ENCODE measurements around the gene ST13. TPM values are rescaled to one million over a fixed set of nuclear protein-coding genes. Genes with fewer than 3 reads are reported as not detected.
A peak's percentile ranks its signal among the peaks of the same experiment; 100 is the strongest.
"Not testable (repeated sequence)": the region's sequence is repeated elsewhere in the genome, so short reads cannot be mapped to it uniquely, and the experiment has no call there.

The ST13 gene
- total and polyA plus RNA-seq, 5 donors from 2014 or later = 122 to 194 (median 152) TPM

DNA sequence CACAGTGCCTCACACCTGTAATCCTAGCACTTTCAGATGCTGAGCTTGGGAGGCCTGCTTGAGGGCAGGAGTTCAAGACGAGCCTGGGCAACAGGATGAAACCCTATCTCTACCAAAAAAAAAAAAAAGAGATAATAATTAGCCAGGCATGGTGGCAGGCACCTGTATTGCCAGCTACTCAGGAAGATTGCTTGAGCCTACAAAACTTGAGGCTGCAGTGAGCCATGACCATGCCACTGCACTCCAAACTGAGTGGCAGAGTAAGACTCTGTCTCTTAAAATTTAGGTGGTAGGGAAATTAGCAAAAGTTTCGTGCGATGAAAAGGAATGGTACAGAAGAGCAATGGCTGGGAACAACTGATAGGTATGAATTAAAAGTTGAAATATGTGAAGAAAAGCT lies 18.0 kb downstream of the ST13 start:
- no peak overlapping the region for H3K4me3 Mint-ChIP-seq
- H3K27ac ChIP-seq (ENCODE audit: insufficient read depth, low read length, poor library complexity, severe bottlenecking) = no peak overlapping the region
- no peak overlapping the region for H3K4me3 ChIP-seq (ENCODE audit: low read depth, low read length)
- no peak for ATAC-seq (ENCODE audit: low read depth in 2 of 2)
- H3K9me3 Mint-ChIP-seq = no peaks in the 10 kb centered on the region
- H3K9me3 ChIP-seq (ENCODE audit: control insufficient read depth in 2 of 2, low read length in 2 of 2) = no peaks in the 10 kb centered on the region
- peaks cover 48% of the 10 kb centered on the region for H3K36me3 Mint-ChIP-seq
- no peak for DNase-seq
- peaks cover 90% of the 10 kb centered on the region for H3K36me3 ChIP-seq (ENCODE audit: control insufficient read depth, insufficient read depth, low read length)
- H3K4me1 Mint-ChIP-seq = peaks cover 11 to 26% (median 17%) of the 10 kb centered on the region in 4 donors
- H3K4me1 ChIP-seq (ENCODE audit: control insufficient read depth, insufficient read depth, low read length, poor library complexity, severe bottlenecking) = no peaks in the 10 kb centered on the region
- H3K27me3 ChIP-seq (ENCODE audit: control insufficient read depth, insufficient read depth, low read length) = no peaks in the 10 kb centered on the region
- no peaks in the 10 kb centered on the region for H3K27me3 Mint-ChIP-seq
- H3K27ac Mint-ChIP-seq = peak overlapping the region in 1 of 3 donors; percentile 54

- DNase-seq = no peak
- Histone ChIP-seq H3K27me3 (ENCODE audit: control insufficient read depth, insufficient read depth, low read length) (no peaks in the 10 kb centered on the region), H3K9me3 (ENCODE audit: control insufficient read depth in 2 of 2, low read length in 2 of 2) (no peaks in the 10 kb centered on the region), H3K4me3 (ENCODE audit: low read depth, low read length) (no peak overlapping the region), H3K4me1 (ENCODE audit: control insufficient read depth, insufficient read depth, low read length, poor library complexity, severe bottlenecking) (no peaks in the 10 kb centered on the region), H3K36me3 (ENCODE audit: control insufficient read depth, insufficient read depth, low read length) (peaks cover 89% of the 10 kb centered on the region), H3K27ac (ENCODE audit: insufficient read depth, low read length, poor library complexity, severe bottlenecking) (no peak overlapping the region)
- no peaks in the 10 kb centered on the region for H3K27me3 Mint-ChIP-seq
- no peak overlapping the region for H3K4me3 Mint-ChIP-seq
- ATAC-seq (ENCODE audit: low read depth in 2 of 2) = no peak
- no peak overlapping the region for H3K27ac Mint-ChIP-seq
- no peaks in the 10 kb centered on the region for H3K9me3 Mint-ChIP-seq
- peaks cover 0 to 16% (median 9%) of the 10 kb centered on the region in 4 donors for H3K4me1 Mint-ChIP-seq
- peaks cover 33% of the 10 kb centered on the region for H3K36me3 Mint-ChIP-seq
Observed at GRCh38 chr22:40834619-40835018, 21.8 kb downstream of the ST13 start.

- Histone ChIP-seq H3K4me1 (ENCODE audit: control insufficient read depth, insufficient read depth, low read length, poor library complexity, severe bottlenecking) (no peaks in the 10 kb centered on the region), H3K36me3 (ENCODE audit: control insufficient read depth, insufficient read depth, low read length) (peaks cover 74% of the 10 kb centered on the region), H3K27me3 (ENCODE audit: control insufficient read depth, insufficient read depth, low read length) (no peaks in the 10 kb centered on the region), H3K27ac (ENCODE audit: insufficient read depth, low read length, poor library complexity, severe bottlenecking) (no peak overlapping the region), H3K9me3 (ENCODE audit: control insufficient read depth in 2 of 2, low read length in 2 of 2) (no peaks in the 10 kb centered on the region), H3K4me3 (ENCODE audit: low read depth, low read length) (no peak overlapping the region)
- Mint-ChIP-seq H3K27ac (no peak overlapping the region), H3K36me3 (peaks cover 34% of the 10 kb centered on the region), H3K4me3 (no peak overlapping the region), H3K4me1 (peaks cover 0 to 6% (median 0%) of the 10 kb centered on the region in 4 donors), H3K27me3 (no peaks in the 10 kb centered on the region), H3K9me3 (no peaks in the 10 kb centered on the region)
- no peak for DNase-seq
- ATAC-seq (ENCODE audit: low read depth in 2 of 2) = no peak
Observed at GRCh38 chr22:40829131-40829530, 27.3 kb downstream of the ST13 start.

GRCh38 chr22:40826984-40827741 lies 29.3 kb downstream of the ST13 start:
- Mint-ChIP-seq H3K27me3 (no peaks in the 10 kb centered on the region), H3K9me3 (no peaks in the 10 kb centered on the region), H3K4me3 (no peak overlapping the region), H3K4me1 (peaks cover 0 to 6% (median 0%) of the 10 kb centered on the region in 4 donors), H3K27ac (no peak overlapping the region), H3K36me3 (peaks cover 26% of the 10 kb centered on the region)
- Histone ChIP-seq H3K4me1 (ENCODE audit: control insufficient read depth, insufficient read depth, low read length, poor library complexity, severe bottlenecking) (no peaks in the 10 kb centered on the region), H3K4me3 (ENCODE audit: low read depth, low read length) (no peak overlapping the region), H3K27me3 (ENCODE audit: control insufficient read depth, insufficient read depth, low read length) (no peaks in the 10 kb centered on the region), H3K9me3 (ENCODE audit: control insufficient read depth in 2 of 2, low read length in 2 of 2) (no peaks in the 10 kb centered on the region), H3K36me3 (ENCODE audit: control insufficient read depth, insufficient read depth, low read length) (peaks cover 58% of the 10 kb centered on the region), H3K27ac (ENCODE audit: insufficient read depth, low read length, poor library complexity, severe bottlenecking) (no peak overlapping the region)
- no peak for DNase-seq
- no peak for ATAC-seq (ENCODE audit: low read depth in 2 of 2)

DNA sequence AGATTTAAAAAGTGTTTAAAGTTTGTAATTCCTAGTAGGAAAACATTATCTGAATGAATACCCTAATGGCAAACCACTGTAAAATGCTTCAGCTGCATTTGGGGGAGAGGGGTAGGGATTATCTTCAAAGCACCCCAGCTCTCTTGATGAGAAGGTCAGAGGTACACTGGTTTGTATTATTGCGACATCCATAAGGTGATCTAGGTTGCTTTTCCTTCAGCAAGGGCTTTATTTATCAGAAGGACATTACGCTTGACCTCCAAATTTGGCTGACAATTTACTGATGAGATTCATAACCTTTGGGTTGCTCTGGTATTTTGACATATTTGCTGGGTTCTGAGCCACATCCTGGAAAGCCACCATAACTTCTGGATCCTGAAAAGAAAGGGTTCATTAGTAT lies 30.1 kb downstream of the ST13 start:
- H3K27ac Mint-ChIP-seq = not testable (repeated sequence)
- H3K36me3 Mint-ChIP-seq = peaks cover 25% of the 10 kb centered on the region

DNA sequence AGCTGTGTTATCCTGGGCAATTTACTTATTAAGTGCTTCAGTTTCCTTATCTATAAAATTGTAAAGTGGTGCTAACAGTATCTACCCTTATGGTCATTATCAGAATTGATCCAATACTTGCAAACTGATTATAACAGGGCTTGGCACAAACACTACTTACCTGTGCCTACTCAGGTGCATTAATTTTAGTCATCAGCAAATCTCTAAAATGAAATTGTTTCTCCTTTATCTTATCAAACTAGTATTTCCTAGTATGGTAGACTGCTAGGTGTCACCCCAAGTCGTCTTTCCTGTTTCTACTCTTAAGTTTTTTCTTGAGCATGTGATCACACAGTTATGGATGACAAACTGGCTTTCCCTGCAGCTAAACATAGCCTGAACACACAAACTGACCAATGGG lies 33.0 kb downstream of the ST13 start:
- Mint-ChIP-seq H3K27ac (peak overlapping the region in 1 of 3 donors; percentile 32), H3K9me3 (no peaks in the 10 kb centered on the region), H3K4me1 (peaks cover 2 to 14% (median 7%) of the 10 kb centered on the region in 4 donors), H3K4me3 (no peak overlapping the region), H3K27me3 (no peaks in the 10 kb centered on the region), H3K36me3 (peaks cover 12% of the 10 kb centered on the region)
- Histone ChIP-seq H3K4me3 (ENCODE audit: low read depth, low read length) (no peak overlapping the region), H3K27ac (ENCODE audit: insufficient read depth, low read length, poor library complexity, severe bottlenecking) (peak overlapping the region; percentile 10), H3K36me3 (ENCODE audit: control insufficient read depth, insufficient read depth, low read length) (peaks cover 26% of the 10 kb centered on the region), H3K27me3 (ENCODE audit: control insufficient read depth, insufficient read depth, low read length) (no peaks in the 10 kb centered on the region), H3K4me1 (ENCODE audit: control insufficient read depth, insufficient read depth, low read length, poor library complexity, severe bottlenecking) (peaks cover 15% of the 10 kb centered on the region), H3K9me3 (ENCODE audit: control insufficient read depth in 2 of 2, low read length in 2 of 2) (no peaks in the 10 kb centered on the region)
- ATAC-seq (ENCODE audit: low read depth in 2 of 2) (no peak), DNase-seq (no peak)

More for the DNA sequence above, 30.1 kb downstream of the ST13 start:
- ATAC-seq (ENCODE audit: low read depth in 2 of 2); H3K27ac ChIP-seq (ENCODE audit: insufficient read depth, low read length, poor library complexity, severe bottlenecking); H3K9me3 Mint-ChIP-seq; H3K9me3 ChIP-seq (ENCODE audit: control insufficient read depth in 2 of 2, low read length in 2 of 2); H3K4me3 Mint-ChIP-seq; H3K4me1 Mint-ChIP-seq; H3K27me3 ChIP-seq (ENCODE audit: control insufficient read depth, insufficient read depth, low read length); H3K4me3 ChIP-seq (ENCODE audit: low read depth, low read length); H3K27me3 Mint-ChIP-seq; H3K4me1 ChIP-seq (ENCODE audit: control insufficient read depth, insufficient read depth, low read length, poor library complexity, severe bottlenecking); DNase-seq: not testable (repeated sequence)
- H3K36me3 ChIP-seq (ENCODE audit: control insufficient read depth, insufficient read depth, low read length) = peaks cover 49% of the 10 kb centered on the region

DNA sequence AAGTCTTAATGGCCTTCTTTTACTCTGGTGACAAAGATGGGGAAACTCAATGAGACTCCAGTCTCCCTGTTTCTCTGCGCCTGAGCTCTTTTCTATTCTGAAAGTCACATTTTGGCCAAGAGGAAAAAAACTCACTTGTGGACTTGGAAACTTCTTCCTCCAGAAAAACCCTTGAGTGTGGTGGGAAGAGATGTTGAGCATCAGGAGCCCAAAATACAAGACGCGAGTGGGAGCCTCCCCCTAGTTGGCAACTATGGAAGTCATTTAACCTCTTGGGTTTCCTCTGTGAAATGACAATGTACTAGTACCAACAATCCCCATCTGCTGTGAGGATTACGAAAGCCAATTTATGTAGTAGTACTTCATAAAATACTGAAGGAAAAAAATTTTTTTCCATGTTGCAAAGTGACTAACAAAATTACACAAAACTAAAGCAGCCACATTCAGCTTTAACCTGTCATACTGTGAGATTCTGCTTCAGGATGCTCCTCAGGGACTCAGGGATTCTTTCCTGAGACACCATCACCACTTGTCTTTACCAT lies 36.8 kb downstream of the ST13 start:
- Histone ChIP-seq H3K4me3 (ENCODE audit: low read depth, low read length) (peak overlapping the region; percentile 91), H3K27ac (ENCODE audit: insufficient read depth, low read length, poor library complexity, severe bottlenecking) (peak overlapping the region; percentile 76), H3K9me3 (ENCODE audit: control insufficient read depth in 2 of 2, low read length in 2 of 2) (no peaks in the 10 kb centered on the region), H3K27me3 (ENCODE audit: control insufficient read depth, insufficient read depth, low read length) (no peaks in the 10 kb centered on the region), H3K36me3 (ENCODE audit: control insufficient read depth, insufficient read depth, low read length) (peaks cover 4% of the 10 kb centered on the region), H3K4me1 (ENCODE audit: control insufficient read depth, insufficient read depth, low read length, poor library complexity, severe bottlenecking) (peaks cover 31% of the 10 kb centered on the region)
- Mint-ChIP-seq H3K27ac (peak overlapping the region; percentile 81 to 96 (median 81)), H3K27me3 (no peaks in the 10 kb centered on the region), H3K4me1 (peaks cover 16 to 42% (median 30%) of the 10 kb centered on the region in 4 donors), H3K4me3 (peak overlapping the region; percentile 95 to 99 (median 98)), H3K36me3 (no peaks in the 10 kb centered on the region), H3K9me3 (no peaks in the 10 kb centered on the region)
- DNase-seq (no peak), ATAC-seq (ENCODE audit: low read depth in 2 of 2) (no peak)

Measured in CD4-positive, CD25-positive, alpha-beta regulatory T cell (primary cell).